ENCODE measurements around the gene EDAR.

The EDAR gene

DNA sequence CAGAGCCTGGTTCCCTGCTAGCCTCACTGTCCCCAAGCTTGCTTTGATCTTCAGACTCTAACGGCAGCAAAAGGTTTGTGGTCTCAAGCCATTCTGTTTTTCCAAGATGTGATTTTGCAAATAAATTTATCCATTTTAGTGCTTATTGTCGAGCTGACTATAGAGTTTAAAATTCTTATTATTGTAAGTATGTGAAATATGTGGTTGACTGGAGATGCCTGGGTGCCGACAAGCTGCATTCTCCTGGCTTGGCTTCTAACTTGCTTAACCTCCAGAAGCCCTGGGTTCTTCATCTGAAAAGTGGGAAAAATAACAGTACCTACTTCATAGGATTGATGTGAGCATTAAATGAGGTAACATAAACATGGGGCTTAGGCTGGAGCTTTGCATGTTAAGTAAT is 9.9 kb upstream of the EDAR start:
- Histone ChIP-seq H3K4me3 (ENCODE audit: low read depth in 1 of 2, low read length in 2 of 2) (no peak overlapping the region), H3K36me3 (ENCODE audit: insufficient read depth, low read length) (no peaks in the 10 kb centered on the region), H3K27me3 (ENCODE audit: control insufficient read depth in 1 of 2, insufficient read depth in 2 of 2, low read length in 2 of 2) (no peaks in the 10 kb centered on the region), H3K9ac (ENCODE audit: low read length) (no peak overlapping the region), H3K9me3 (ENCODE audit: low read length) (no peaks in the 10 kb centered on the region), H3K27ac (ENCODE audit: low read depth, low read length) (no peak overlapping the region), H3K4me1 (ENCODE audit: insufficient read depth, low read length) (no peaks in the 10 kb centered on the region)

- Histone ChIP-seq H3K4me1 (ENCODE audit: insufficient read depth, low read length) (no peaks in the 10 kb centered on the region), H3K9me3 (ENCODE audit: low read length) (no peaks in the 10 kb centered on the region), H3K9ac (ENCODE audit: low read length) (no peak overlapping the region), H3K36me3 (ENCODE audit: insufficient read depth, low read length) (no peaks in the 10 kb centered on the region), H3K27me3 (ENCODE audit: control insufficient read depth in 1 of 2, insufficient read depth in 2 of 2, low read length in 2 of 2) (peaks cover 0 to under 1% of the 10 kb centered on the region in 2 donors), H3K4me3 (ENCODE audit: low read depth in 1 of 2, low read length in 2 of 2) (no peak overlapping the region), H3K27ac (ENCODE audit: low read depth, low read length) (no peak overlapping the region)
Observed at GRCh38 chr2:108994178-108994577, 5.2 kb upstream of the EDAR start.

- Histone ChIP-seq H3K36me3 (ENCODE audit: insufficient read depth, low read length) (no peaks in the 10 kb centered on the region), H3K27ac (ENCODE audit: low read depth, low read length) (no peak overlapping the region), H3K4me1 (ENCODE audit: insufficient read depth, low read length) (no peaks in the 10 kb centered on the region), H3K27me3 (ENCODE audit: control insufficient read depth in 1 of 2, insufficient read depth in 2 of 2, low read length in 2 of 2) (peaks cover 0 to 9% of the 10 kb centered on the region in 2 donors), H3K9me3 (ENCODE audit: low read length) (no peaks in the 10 kb centered on the region), H3K9ac (ENCODE audit: low read length) (no peak overlapping the region), H3K4me3 (ENCODE audit: low read depth in 1 of 2, low read length in 2 of 2) (no peak overlapping the region)
Observed at GRCh38 chr2:108993095-108993937, 4.3 kb upstream of the EDAR start.

- Histone ChIP-seq H3K9ac (ENCODE audit: low read length) (no peak overlapping the region), H3K4me3 (ENCODE audit: low read depth in 1 of 2, low read length in 2 of 2) (no peak overlapping the region), H3K9me3 (ENCODE audit: low read length) (no peaks in the 10 kb centered on the region), H3K4me1 (ENCODE audit: insufficient read depth, low read length) (no peaks in the 10 kb centered on the region), H3K27me3 (ENCODE audit: control insufficient read depth in 1 of 2, insufficient read depth in 2 of 2, low read length in 2 of 2) (peaks cover 0 to 9% of the 10 kb centered on the region in 2 donors), H3K36me3 (ENCODE audit: insufficient read depth, low read length) (no peaks in the 10 kb centered on the region), H3K27ac (ENCODE audit: low read depth, low read length) (no peak overlapping the region)
Observed at GRCh38 chr2:108988076-108988795, 784 bp downstream of the EDAR start.

DNA sequence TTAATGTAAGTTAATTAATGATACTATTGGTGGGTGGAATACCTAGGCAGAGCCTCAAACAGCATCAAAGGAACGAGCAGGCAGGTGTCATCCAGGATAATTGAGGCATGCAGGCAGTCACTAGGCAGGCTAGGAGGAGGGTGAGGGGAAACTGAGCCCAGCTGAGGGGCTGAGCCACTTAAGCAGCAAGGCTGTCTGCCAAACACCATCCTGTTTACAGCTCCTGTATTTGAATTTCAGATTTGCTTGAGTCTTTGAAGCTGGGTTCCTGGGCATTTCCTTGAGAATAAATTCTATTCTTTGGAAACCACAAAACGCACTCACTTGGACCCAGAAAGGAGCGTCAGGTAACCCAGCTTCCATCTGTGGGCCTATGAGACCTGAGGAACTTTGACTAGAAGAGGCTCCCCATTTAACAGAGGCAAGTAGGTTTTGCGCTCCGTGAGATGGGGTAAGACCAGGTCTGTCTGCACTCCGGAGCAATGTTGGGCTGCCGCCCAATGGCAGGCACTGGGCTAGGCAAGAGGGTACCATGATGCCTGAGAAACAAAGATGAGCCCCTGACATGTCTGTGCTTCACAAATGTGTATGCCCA is 2.0 kb downstream of the EDAR start:
- no peak overlapping the region for H3K27ac ChIP-seq (ENCODE audit: low read depth, low read length)
- no peak overlapping the region for H3K4me3 ChIP-seq (ENCODE audit: low read depth in 1 of 2, low read length in 2 of 2)

DNA sequence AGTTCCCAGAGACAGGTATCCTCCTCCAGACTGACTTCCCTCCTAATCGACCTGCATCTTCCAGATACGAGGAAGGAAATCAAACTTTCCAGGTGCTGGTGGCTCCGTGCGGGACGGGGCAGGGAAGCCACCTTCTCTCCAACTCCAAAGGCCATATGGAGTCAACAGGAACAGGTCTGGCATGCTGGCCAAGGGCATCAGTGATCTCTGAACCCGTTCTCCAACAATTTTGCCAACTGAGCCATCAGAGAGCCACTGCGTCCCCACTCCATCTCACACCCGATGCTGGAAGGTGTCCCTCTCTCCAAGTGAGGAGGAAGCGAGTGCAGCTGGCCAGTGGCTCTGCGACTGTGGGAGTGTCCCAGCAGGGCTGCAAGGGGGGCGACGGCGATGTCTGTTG is 5.4 kb downstream of the EDAR start:
- Histone ChIP-seq H3K4me3 (ENCODE audit: low read depth in 1 of 2, low read length in 2 of 2) (no peak overlapping the region), H3K36me3 (ENCODE audit: insufficient read depth, low read length) (no peaks in the 10 kb centered on the region), H3K9ac (ENCODE audit: low read length) (no peak overlapping the region), H3K27ac (ENCODE audit: low read depth, low read length) (no peak overlapping the region), H3K9me3 (ENCODE audit: low read length) (no peaks in the 10 kb centered on the region), H3K27me3 (ENCODE audit: control insufficient read depth in 1 of 2, insufficient read depth in 2 of 2, low read length in 2 of 2) (peaks cover 0 to 3% of the 10 kb centered on the region in 2 donors), H3K4me1 (ENCODE audit: insufficient read depth, low read length) (no peaks in the 10 kb centered on the region)

More for the DNA sequence above, 2.0 kb downstream of the EDAR start:
- peaks cover 0 to 9% of the 10 kb centered on the region in 2 donors for H3K27me3 ChIP-seq (ENCODE audit: control insufficient read depth in 1 of 2, insufficient read depth in 2 of 2, low read length in 2 of 2)
- H3K36me3 ChIP-seq (ENCODE audit: insufficient read depth, low read length), result no peaks in the 10 kb centered on the region
- no peaks in the 10 kb centered on the region for H3K4me1 ChIP-seq (ENCODE audit: insufficient read depth, low read length)
- no peaks in the 10 kb centered on the region for H3K9me3 ChIP-seq (ENCODE audit: low read length)
- no peak overlapping the region for H3K9ac ChIP-seq (ENCODE audit: low read length)

DNA sequence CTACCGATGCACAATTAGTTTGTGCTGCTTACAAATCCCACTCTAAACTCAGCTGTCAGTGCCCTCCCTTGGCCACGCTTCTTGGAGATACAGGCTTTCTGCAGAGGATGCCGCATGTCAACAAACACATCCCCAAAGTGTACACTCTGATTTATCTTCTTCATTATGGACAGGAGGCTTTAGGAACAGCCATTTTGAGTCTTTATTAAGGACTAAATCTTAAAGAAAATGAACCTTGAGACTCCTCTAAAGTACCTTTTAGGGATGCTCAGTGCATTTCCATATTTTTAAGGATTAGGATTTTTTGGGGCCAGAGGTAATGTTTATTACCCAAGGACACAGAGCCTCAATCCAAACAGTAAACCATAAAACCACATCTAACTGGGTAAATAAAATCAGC is 6.0 kb downstream of the EDAR start:
- Histone ChIP-seq H3K9ac (ENCODE audit: low read length) (no peak overlapping the region), H3K9me3 (ENCODE audit: low read length) (no peaks in the 10 kb centered on the region), H3K27me3 (ENCODE audit: control insufficient read depth in 1 of 2, insufficient read depth in 2 of 2, low read length in 2 of 2) (no peaks in the 10 kb centered on the region), H3K4me3 (ENCODE audit: low read depth in 1 of 2, low read length in 2 of 2) (no peak overlapping the region), H3K36me3 (ENCODE audit: insufficient read depth, low read length) (no peaks in the 10 kb centered on the region), H3K4me1 (ENCODE audit: insufficient read depth, low read length) (no peaks in the 10 kb centered on the region), H3K27ac (ENCODE audit: low read depth, low read length) (no peak overlapping the region)

DNA sequence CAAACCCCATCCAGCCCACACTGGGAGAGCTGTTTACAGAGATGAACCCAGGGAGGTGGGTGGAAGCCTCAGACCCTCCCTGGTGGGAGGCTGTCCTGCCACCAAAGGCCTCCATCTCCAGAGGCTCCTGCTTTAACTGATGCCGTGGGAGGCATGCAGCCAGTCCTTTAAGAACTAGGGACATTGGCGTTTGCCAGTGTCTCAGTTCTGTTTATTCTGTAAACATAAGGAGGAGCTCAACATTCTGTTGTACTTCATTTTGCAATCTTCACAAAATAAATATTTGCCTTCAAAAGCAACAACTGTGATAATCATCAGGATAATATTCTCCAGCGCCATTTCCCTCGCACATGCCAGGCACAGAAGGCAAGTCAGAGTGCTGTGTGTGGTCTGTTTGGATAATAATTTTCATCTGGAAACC is 6.8 kb downstream of the EDAR start:
- no peaks in the 10 kb centered on the region for H3K4me1 ChIP-seq (ENCODE audit: insufficient read depth, low read length)
- H3K36me3 ChIP-seq (ENCODE audit: insufficient read depth, low read length), result no peaks in the 10 kb centered on the region
- no peaks in the 10 kb centered on the region for H3K9me3 ChIP-seq (ENCODE audit: low read length)
- no peak overlapping the region for H3K4me3 ChIP-seq (ENCODE audit: low read depth in 1 of 2, low read length in 2 of 2)
- H3K27ac ChIP-seq (ENCODE audit: low read depth, low read length), result no peak overlapping the region
- H3K9ac ChIP-seq (ENCODE audit: low read length), result no peak overlapping the region
- no peaks in the 10 kb centered on the region for H3K27me3 ChIP-seq (ENCODE audit: control insufficient read depth in 1 of 2, insufficient read depth in 2 of 2, low read length in 2 of 2)

DNA sequence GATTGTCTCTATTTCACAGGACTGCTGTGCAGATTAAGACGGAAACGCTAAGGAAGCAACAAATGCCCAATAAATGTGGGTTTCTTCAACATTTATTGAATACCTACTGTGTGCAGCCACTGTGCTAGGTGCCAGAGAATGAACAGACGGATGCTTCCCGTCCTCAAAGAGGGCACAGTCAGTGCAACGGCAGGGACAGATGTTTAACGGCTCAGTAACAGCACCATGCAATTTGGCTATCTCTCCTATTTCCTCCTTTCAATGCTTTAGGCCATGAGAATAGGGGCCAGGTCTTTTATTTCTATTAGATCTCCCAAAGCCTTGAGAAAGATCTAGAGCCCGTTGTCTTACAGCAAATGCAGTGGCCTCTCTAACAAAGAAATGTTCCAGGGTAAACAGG is 7.2 kb downstream of the EDAR start:
- H3K4me1 ChIP-seq (ENCODE audit: insufficient read depth, low read length), result no peaks in the 10 kb centered on the region
- no peaks in the 10 kb centered on the region for H3K27me3 ChIP-seq (ENCODE audit: control insufficient read depth in 1 of 2, insufficient read depth in 2 of 2, low read length in 2 of 2)
- H3K9me3 ChIP-seq (ENCODE audit: low read length), result no peaks in the 10 kb centered on the region
- H3K36me3 ChIP-seq (ENCODE audit: insufficient read depth, low read length), result no peaks in the 10 kb centered on the region
- H3K27ac ChIP-seq (ENCODE audit: low read depth, low read length), result no peak overlapping the region
- no peak overlapping the region for H3K9ac ChIP-seq (ENCODE audit: low read length)
- no peak overlapping the region for H3K4me3 ChIP-seq (ENCODE audit: low read depth in 1 of 2, low read length in 2 of 2)

DNA sequence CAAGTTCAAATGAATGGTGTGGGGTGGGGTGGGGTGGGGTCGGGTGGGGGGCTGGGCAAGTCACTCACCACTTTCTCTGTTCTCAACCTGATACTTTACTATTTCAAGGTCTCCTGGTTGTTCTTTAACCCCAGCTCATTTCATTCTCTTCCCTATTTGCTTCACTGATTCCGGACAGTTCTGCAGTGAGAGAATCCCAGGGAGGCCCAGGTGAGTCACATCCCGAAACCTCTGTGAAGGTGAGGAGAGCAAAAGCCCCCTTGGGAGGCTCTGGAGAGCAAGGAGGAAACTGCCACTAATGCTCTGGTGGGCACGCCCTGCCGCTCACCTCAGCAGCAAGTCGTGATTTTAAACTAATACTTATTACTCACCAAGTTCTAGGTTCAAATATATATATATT is 8.9 kb downstream of the EDAR start:
- Histone ChIP-seq H3K4me3 (ENCODE audit: low read depth in 1 of 2, low read length in 2 of 2) (no peak overlapping the region), H3K9ac (ENCODE audit: low read length) (no peak overlapping the region), H3K9me3 (ENCODE audit: low read length) (no peaks in the 10 kb centered on the region), H3K36me3 (ENCODE audit: insufficient read depth, low read length) (no peaks in the 10 kb centered on the region), H3K27ac (ENCODE audit: low read depth, low read length) (no peak overlapping the region), H3K4me1 (ENCODE audit: insufficient read depth, low read length) (no peaks in the 10 kb centered on the region), H3K27me3 (ENCODE audit: control insufficient read depth in 1 of 2, insufficient read depth in 2 of 2, low read length in 2 of 2) (no peaks in the 10 kb centered on the region)

GRCh38 chr2:108979461-108979860 is 9.6 kb downstream of the EDAR start:
- no peaks in the 10 kb centered on the region for H3K27me3 ChIP-seq (ENCODE audit: control insufficient read depth in 1 of 2, insufficient read depth in 2 of 2, low read length in 2 of 2)
- no peaks in the 10 kb centered on the region for H3K4me1 ChIP-seq (ENCODE audit: insufficient read depth, low read length)
- no peak overlapping the region for H3K27ac ChIP-seq (ENCODE audit: low read depth, low read length)
- H3K9ac ChIP-seq (ENCODE audit: low read length), result no peak overlapping the region
- no peaks in the 10 kb centered on the region for H3K36me3 ChIP-seq (ENCODE audit: insufficient read depth, low read length)
- H3K4me3 ChIP-seq (ENCODE audit: low read depth in 1 of 2, low read length in 2 of 2), result no peak overlapping the region
- H3K9me3 ChIP-seq (ENCODE audit: low read length), result no peaks in the 10 kb centered on the region

All from muscle layer of colon (tissue), 2 donors.